Fibroblast of lung (primary cell): ENCODE results near the gene SDC1. TPM values are rescaled to one million over a fixed set of nuclear protein-coding genes. Genes with fewer than 3 reads are reported as not detected.

Source experiments
- DNase-seq, 2 donors: peaks; one replicate each; pipeline versions ENCODE4 v3.0.0 to v3.0.0-alpha.2; 2010; ENCODE audit warnings: low read depth in 2 of 2
- H2AFZ ChIP-seq: 2 replicates; pipeline ENCODE4 v1.5.1; 2012; ENCODE audit warnings: low read length, control low read depth, inconsistent platforms
- H3K27ac ChIP-seq: 2 replicates; pipeline ENCODE4 v1.5.1; 2011; ENCODE audit warnings: low read length, control low read depth; ENCODE audit not compliant: insufficient read depth
- H3K27me3 ChIP-seq: 2 replicates; pipeline ENCODE4 v1.5.1; 2011; ENCODE audit warnings: mild to moderate bottlenecking, low read length; ENCODE audit not compliant: control insufficient read depth, insufficient read depth
- H3K36me3 ChIP-seq: 2 replicates; pipeline ENCODE4 v1.5.1; 2011; ENCODE audit warnings: low read length; ENCODE audit not compliant: control insufficient read depth, insufficient read depth
- H3K4me1 ChIP-seq: 2 replicates; pipeline ENCODE4 v1.5.1; 2011; ENCODE audit warnings: low read length; ENCODE audit not compliant: control insufficient read depth, insufficient read depth; ENCODE audit errors: extremely low read depth
- H3K4me2 ChIP-seq: 2 replicates; pipeline ENCODE4 v1.5.1; 2011; ENCODE audit warnings: low read length, control low read depth; ENCODE audit not compliant: insufficient read depth; ENCODE audit errors: extremely low read depth
- H3K4me3 ChIP-seq, 4 experiments: fragments of 200-600 bp in 1 of 4; sonication (generic) in 1 of 4; replicated peaks in 1 of 4; 2 replicates each; pipeline ENCODE4 v1.5.1; 2011 to 2016; ENCODE audit warnings: low read length in 4 of 4, low read depth in 3 of 4, mild to moderate bottlenecking in 3 of 4, control low read depth in 2 of 4, inconsistent platforms in 1 of 4, mixed read lengths in 1 of 4; ENCODE audit not compliant: insufficient read depth in 1 of 4; ENCODE audit errors: control extremely low read depth in 1 of 4
- H3K79me2 ChIP-seq: 2 replicates; pipeline ENCODE4 v1.5.1; 2012; ENCODE audit warnings: mild to moderate bottlenecking, low read length, inconsistent platforms; ENCODE audit not compliant: control insufficient read depth, insufficient read depth
- H3K9ac ChIP-seq: 2 replicates; pipeline ENCODE4 v1.5.1; 2011; ENCODE audit warnings: mild to moderate bottlenecking, low read length, control low read depth; ENCODE audit not compliant: insufficient read depth
- H3K9me3 ChIP-seq: 2 replicates; pipeline ENCODE4 v1.5.1; 2012; ENCODE audit warnings: low read depth, low read length; ENCODE audit not compliant: control insufficient read depth, insufficient read depth
- H4K20me1 ChIP-seq: 2 replicates; pipeline ENCODE4 v1.5.1; 2011; ENCODE audit warnings: low read length; ENCODE audit not compliant: control insufficient read depth, insufficient read depth; ENCODE audit errors: extremely low read depth
- EZH2 ChIP-seq: IDR thresholded peaks from 2 replicates; pipeline ENCODE4 v1.5.1; 2012; ENCODE audit warnings: low read length, control low read depth, mild to moderate bottlenecking; ENCODE audit errors: missing control alignments
- polyA plus RNA-seq, 2 donors: library from polyadenylated mRNA; depleted of rRNA in 1 of 2; stranded (reverse) in 1 of 2; unstranded in 1 of 2; fragments of >200 nt; gene quantifications; 2 replicates each; pipeline ENCODE4 v1.2.1, GENCODE V29; 2011 to 2012; ENCODE audit warnings: missing spikeins in 1 of 2
- total RNA-seq: library from RNA; depleted of rRNA; stranded (reverse); fragments of >200 nt; gene quantifications from 2 replicates; pipeline ENCODE4 v1.2.1, GENCODE V29; 2014
- TF ChIP-seq, protein P1 (sequence below), 2 donors: IDR thresholded peaks in 1 of 2; conservative IDR thresholded peaks in 1 of 2; 1 replicate in 1 of 2; 2 replicates in 1 of 2; pipeline ENCODE4 v1.5.1; 2011 to 2012; ENCODE audit warnings: low read length in 2 of 2, control low read depth in 1 of 2, inconsistent platforms in 1 of 2, low read depth in 1 of 2, mild to moderate bottlenecking in 1 of 2

Gene SDC1
- total and polyA plus RNA-seq, 2 donors (not counting 1 experiment from before 2014, with no cell fraction given): 14.6 to 56.8 TPM

GRCh38 chr2:20199633-20200270, 25.2 kb downstream of the SDC1 start:
- no peaks in the 10 kb centered on the region for H3K79me2 ChIP-seq

GRCh38 chr2:20198796-20199632, 25.9 kb downstream of the SDC1 start:
- no peak overlapping the region for H3K9ac ChIP-seq

More at GRCh38 chr2:20199633-20200270, 25.2 kb downstream of the SDC1 start:
- H2AFZ ChIP-seq: no peak overlapping the region
- H4K20me1 ChIP-seq: no peaks in the 10 kb centered on the region
- no peak overlapping the region for H3K4me2 ChIP-seq
- H3K36me3 ChIP-seq: no peaks in the 10 kb centered on the region
- H3K9me3 ChIP-seq: no peaks in the 10 kb centered on the region
- H3K27me3 ChIP-seq: no peaks in the 10 kb centered on the region
- H3K9ac ChIP-seq: no peak overlapping the region
- TF ChIP-seq EZH2: no peak
- TF ChIP-seq, protein P1, sequence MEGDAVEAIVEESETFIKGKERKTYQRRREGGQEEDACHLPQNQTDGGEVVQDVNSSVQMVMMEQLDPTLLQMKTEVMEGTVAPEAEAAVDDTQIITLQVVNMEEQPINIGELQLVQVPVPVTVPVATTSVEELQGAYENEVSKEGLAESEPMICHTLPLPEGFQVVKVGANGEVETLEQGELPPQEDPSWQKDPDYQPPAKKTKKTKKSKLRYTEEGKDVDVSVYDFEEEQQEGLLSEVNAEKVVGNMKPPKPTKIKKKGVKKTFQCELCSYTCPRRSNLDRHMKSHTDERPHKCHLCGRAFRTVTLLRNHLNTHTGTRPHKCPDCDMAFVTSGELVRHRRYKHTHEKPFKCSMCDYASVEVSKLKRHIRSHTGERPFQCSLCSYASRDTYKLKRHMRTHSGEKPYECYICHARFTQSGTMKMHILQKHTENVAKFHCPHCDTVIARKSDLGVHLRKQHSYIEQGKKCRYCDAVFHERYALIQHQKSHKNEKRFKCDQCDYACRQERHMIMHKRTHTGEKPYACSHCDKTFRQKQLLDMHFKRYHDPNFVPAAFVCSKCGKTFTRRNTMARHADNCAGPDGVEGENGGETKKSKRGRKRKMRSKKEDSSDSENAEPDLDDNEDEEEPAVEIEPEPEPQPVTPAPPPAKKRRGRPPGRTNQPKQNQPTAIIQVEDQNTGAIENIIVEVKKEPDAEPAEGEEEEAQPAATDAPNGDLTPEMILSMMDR (conservative IDR thresholded peaks at IDR 0.05 in 1 of 2, IDR thresholded peaks at IDR 0.05 in 1 of 2; ENCODE audit: low read depth in 1 of 2, low read length in 2 of 2): no peak
- no peak overlapping the region for H3K27ac ChIP-seq
- H3K4me1 ChIP-seq: no peaks in the 10 kb centered on the region
- H3K4me3 ChIP-seq: no peak overlapping the region
- no peak for DNase-seq

DNA sequence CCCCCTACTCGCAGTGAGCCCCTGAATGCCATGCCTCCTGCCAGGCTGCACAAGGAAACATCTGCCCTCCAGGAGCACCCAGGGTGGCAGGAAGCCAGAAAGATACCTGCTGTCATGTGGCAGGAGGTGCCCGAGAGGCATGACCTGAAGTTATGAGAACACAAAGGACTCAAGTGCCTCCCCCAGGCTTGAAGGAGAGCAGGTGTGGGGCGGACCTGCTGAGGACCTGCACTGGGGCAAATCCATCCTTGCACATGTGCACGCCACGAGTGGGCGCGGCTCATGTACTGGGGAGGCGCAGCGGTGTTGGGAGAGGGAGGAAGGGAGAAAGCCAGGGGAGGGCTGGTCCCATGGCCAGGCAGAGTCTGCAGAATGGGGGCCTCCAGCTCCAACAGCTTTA, 26.9 kb downstream of the SDC1 start:
- Histone ChIP-seq H3K9me3 (no peaks in the 10 kb centered on the region), H3K27ac (no peak overlapping the region), H3K4me1 (no peaks in the 10 kb centered on the region), H4K20me1 (no peaks in the 10 kb centered on the region), H3K4me2 (no peak overlapping the region), H2AFZ (no peak overlapping the region), H3K9ac (no peak overlapping the region), H3K4me3 (no peak overlapping the region), H3K79me2 (no peaks in the 10 kb centered on the region), H3K27me3 (no peaks in the 10 kb centered on the region), H3K36me3 (no peaks in the 10 kb centered on the region)
- DNase-seq: no peak
- TF ChIP-seq, protein P1 (conservative IDR thresholded peaks at IDR 0.05 in 1 of 2, IDR thresholded peaks at IDR 0.05 in 1 of 2; ENCODE audit: low read depth in 1 of 2, low read length in 2 of 2): no peak
- no peak for TF ChIP-seq EZH2

More at GRCh38 chr2:20198796-20199632, 25.9 kb downstream of the SDC1 start:
- Histone ChIP-seq H3K79me2 (no peaks in the 10 kb centered on the region), H3K36me3 (no peaks in the 10 kb centered on the region), H3K27ac (no peak overlapping the region), H4K20me1 (no peaks in the 10 kb centered on the region), H2AFZ (no peak overlapping the region), H3K4me1 (no peaks in the 10 kb centered on the region), H3K27me3 (no peaks in the 10 kb centered on the region), H3K4me2 (no peak overlapping the region), H3K4me3 (no peak overlapping the region), H3K9me3 (no peaks in the 10 kb centered on the region)
- no peak for DNase-seq
- no peak for TF ChIP-seq EZH2
- TF ChIP-seq, protein P1 (conservative IDR thresholded peaks at IDR 0.05 in 1 of 2, IDR thresholded peaks at IDR 0.05 in 1 of 2; ENCODE audit: low read depth in 1 of 2, low read length in 2 of 2): no peak
